Right renal pelvis (tissue), 4 donors: Measurements from ENCODE around the gene OVCA2. TPM values are rescaled to one million over a fixed set of nuclear protein-coding genes. Genes with fewer than 3 reads are reported as not detected.

Source experiments
- DNase-seq, 4 donors: peaks; one replicate each; pipeline ENCODE4 v3.0.0-alpha.2; 2013; ENCODE audit warnings: low read depth in 4 of 4, low spot score in 3 of 4, missing footprints in 1 of 4
- polyA plus RNA-seq, 4 donors: library from polyadenylated mRNA; unstranded; fragments of 120-200 nt; gene quantifications; one replicate each; pipeline ENCODE4 v1.2.1, GENCODE V29; 2013; ENCODE audit not compliant: insufficient read length in 4 of 4

Gene OVCA2
- polyA plus RNA-seq, 4 donors, result 8.0 to 18.0 (median 13.7) TPM

DNA sequence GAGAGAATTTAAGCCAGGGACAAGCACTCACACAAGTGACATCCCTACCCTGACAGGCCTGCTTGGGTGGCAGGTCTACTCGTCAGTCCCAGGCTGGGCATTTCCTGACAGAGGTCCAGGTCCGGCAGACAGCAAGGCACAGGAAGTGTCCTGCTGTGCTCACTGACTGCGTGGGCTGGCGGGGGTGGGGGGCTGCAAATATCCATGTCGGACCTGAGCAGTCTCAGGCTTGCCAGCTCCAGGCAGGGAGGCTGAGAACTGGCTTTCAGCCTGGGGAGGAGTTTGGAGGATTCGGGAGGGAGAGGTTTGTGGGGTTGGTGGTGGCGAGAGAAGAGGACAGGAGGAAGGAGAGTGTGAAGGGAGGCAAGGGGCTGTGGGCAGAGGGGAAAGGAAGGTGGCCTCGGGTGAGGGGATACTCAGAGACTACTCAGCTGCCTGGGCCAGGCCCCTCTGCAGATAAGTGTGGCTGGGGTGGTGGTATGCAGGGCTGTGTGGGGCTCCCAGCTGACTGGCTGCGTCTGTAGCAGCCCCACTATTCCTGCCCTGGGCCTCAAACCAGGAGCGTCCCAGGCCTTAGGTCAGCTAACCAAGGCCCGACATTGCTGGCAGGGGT, 20.9 kb downstream of the OVCA2 start:
- DNase-seq, result no peak

DNA sequence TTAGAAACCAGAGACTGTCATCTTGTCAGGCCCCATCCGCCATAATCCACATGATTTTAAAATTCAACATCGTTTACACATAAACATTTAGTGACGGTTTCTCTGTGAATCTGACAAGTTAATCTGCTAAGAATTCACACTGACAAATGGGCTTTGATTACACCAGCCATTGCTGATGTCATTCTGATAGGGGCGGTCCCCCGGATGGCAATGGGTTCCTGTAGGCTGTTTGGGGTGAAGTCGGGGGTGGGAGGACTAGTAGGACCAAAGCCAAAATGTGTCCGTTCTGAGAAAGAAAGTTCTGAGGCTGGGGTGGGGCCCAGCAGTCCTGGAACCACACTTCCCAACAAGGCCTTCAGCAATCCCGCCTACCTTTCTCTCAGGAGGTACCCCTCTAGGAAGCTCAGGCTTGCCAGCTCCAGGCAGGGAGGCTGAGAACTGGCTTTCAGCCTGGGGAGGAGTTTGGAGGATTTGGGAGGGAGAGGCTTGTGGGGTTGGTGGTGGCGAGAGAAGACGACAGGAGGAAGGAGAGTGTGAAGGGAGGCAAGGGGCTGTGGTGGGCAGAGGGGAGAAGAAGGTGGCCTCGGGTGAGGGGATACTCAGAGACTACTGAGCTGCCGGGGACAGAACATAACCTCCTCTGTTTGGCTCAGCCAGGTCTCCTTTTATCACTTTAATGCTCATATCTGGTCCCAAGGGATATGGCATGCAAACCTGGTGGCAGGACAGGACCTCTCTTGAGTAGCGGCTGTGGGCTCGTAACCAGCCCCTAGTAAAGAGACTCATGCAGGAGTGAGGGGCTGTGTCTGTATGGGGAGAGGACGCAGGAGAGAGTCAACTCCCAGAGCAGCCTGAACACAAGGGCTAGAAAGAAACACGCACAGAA, 21.7 kb downstream of the OVCA2 start:
- DNase-seq, result no peak

DNA sequence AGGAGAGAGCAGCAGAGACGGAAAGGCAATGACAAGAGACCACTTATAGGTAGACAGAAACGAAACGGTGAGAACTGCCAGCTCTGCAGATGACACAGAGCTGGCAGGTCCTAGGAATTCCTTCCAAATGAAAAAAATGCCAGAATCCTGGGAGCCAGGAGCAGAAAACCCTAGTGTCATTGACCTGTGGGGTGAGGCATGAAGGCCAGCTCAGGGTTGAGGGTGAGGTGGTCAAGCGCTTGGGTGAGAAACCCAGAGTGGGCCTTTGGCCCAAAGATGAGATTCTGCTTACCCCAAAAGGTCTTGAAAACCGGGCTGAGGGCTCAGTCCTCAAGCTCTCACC, 22.3 kb downstream of the OVCA2 start:
- no peak for DNase-seq

DNA sequence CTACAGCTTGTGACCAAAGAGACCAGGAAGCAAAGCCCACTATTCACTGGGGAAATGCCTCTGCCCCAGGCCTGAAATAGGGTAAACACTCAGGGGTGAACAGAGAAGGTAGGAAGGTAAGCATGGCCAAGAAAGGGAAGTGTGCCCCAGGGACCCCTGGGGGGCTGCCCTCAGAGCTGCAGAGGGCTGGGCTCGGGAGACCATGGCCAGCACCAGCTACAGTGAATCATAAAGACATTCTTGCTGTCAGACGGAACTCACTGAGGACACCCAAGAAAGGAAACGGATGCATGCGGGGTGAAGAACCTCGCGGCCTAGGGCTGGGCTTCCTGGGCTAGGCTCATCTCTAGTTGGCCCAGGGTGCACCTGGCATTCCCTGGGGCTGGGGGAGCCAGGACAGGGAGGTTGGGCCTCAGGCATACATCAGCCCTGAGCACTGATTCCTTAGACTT, 22.7 kb downstream of the OVCA2 start:
- DNase-seq, result no peak

DNA sequence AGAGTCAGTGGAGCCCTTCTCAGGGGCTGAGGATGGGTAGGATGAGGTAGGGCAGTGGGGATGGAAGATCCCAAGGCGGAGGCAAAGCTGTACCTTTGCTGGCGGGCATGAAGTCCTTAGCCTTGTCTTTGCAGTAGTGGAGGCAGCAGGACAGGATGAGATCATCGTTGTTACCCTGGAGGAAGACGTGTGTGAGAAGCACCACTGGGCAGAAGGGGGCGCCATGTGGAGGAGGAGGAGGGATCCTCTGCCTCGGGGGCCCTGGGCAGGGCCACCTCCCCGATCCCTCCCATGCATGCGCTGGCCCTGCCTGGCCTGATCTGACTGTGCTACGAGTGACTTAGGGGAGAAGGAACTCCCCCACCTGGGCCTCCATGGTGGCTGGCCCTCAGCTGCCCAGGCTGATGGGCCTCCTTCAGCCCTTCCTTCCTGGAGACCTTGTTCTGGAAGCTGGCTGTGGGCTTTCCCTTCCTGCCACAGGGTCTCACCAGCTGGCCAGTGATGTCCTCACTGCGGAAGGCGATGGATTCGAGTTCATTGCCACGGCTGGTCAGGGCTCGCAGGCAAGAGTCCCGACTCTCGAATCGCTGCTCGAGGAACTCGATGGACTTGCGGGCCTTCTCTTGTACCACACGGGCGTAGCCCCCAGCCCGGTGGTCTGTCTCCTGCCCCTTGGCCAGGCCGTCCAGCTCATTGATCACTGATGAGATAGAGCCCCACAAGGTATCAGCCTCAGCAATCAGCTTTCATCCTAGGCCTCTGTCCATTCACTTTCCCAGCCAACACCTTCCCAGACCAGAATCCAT, 23.4 kb downstream of the OVCA2 start:
- DNase-seq, result no peak

DNA sequence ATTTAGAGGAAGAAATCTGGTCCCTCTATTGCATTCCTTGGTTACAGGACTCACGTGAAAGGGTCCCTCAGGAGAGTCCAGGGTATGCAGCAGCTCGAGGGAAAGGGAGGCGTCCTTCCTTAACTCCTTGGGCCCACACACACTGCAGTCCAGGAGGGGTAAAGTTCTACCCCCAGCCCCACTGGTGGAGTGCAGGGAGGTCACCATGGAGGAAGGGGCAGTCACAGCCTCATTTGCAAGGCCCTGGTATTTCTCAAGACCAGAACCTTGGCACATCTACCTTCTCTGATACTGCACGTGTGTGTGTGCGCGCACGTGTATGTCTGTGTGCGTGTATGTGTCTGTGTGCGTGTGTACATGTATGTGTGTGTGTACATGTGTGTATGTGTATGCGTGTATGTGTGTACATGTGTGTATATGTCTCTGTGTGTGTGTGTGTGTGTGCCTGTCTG, 24.2 kb downstream of the OVCA2 start:
- DNase-seq, result no peak

DNA sequence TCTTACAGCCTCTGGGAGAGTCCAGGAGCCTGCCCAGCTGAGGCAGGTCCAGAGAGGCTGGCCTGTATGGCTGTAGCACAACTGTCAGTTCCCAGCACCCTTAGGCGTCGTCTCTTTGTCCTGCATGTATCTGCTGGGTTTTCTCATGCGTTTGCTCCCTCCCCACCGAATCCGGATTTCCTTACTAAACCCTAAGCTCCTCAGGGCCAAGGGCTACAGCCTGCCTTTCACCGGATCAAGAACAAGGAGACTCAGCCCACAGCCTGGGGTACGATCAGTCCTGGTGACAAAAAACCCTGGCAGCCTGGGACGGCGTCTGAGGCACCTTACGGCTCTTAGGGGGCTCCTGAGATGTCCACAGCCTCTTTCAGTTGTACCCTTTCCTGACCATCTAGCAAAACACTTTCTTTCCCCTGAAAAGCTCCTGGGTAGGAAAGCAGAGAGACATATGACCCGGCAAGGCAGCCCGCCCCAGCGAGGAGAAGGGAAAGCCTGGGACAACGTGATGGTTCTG, 25.3 kb downstream of the OVCA2 start:
- DNase-seq, result no peak

DNA sequence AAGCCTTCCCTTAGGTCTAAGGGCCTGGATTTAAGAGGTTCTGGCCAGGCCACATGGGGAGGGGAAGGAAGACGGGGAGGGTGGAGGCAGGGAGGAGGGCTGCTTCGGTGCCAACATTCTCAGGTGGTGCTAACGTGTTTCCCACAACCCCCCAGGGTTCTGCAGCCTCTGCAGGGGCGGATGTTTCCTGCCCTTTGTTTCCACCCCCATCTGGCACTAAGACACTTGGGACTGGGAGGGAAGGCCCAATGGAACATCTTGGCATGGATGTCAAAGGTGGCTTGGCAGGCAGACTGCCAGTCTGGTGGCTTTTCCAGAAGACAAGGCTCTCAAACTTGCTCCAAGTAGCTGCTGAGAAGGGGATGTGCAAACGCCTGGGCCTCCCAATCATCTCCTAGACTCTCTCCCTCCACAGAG, 25.8 kb downstream of the OVCA2 start:
- no peak for DNase-seq

DNA sequence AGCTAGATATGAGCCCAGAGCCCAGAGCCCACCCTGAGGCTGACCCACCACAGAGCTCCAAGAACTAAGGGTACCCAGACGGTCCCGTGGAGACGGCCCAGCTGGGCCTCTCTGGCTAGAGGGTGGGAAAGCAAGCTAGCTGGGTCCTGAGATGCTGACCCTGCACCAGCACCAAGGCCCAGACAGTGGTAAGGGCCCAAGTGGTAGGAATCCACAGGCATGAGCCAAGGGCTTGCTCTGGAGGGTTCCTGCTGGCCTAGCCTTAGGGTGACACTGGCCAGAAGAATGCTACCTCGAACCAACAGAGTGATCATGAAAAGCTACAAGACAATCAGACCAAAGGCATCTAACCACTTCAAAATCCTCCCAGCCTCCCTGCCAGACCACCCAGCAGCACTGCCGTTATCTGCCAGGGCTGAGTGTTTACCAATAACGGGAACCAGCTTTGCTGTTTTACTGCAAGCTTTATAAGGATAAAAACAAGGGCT, 26.3 kb downstream of the OVCA2 start:
- DNase-seq, result no peak

DNA sequence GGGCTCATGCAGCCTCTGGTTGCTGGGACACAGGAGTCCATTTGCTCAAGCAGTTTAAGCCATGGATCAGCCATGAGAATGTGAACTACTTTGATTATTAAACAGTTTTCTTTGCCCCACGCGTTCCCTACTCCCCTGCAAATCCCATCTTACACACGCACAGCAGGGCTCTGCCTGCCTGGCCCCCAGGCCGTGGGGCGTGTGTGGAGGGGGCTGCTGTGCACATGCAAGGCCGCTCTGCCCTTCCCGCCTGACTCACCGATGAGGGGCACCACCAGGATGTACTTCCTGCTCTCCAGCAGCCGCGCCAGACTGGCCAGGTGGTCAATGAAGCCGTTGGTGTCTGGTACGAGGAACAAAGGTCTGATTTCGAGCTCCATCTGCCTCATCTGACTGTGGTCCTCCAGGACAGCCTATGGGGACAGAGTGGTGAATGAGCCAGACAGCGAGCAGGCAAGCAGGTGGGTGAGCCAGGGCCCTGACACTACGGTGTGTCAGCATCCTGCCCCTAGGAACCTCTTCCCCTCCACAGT, 26.8 kb downstream of the OVCA2 start:
- DNase-seq, result no peak

DNA sequence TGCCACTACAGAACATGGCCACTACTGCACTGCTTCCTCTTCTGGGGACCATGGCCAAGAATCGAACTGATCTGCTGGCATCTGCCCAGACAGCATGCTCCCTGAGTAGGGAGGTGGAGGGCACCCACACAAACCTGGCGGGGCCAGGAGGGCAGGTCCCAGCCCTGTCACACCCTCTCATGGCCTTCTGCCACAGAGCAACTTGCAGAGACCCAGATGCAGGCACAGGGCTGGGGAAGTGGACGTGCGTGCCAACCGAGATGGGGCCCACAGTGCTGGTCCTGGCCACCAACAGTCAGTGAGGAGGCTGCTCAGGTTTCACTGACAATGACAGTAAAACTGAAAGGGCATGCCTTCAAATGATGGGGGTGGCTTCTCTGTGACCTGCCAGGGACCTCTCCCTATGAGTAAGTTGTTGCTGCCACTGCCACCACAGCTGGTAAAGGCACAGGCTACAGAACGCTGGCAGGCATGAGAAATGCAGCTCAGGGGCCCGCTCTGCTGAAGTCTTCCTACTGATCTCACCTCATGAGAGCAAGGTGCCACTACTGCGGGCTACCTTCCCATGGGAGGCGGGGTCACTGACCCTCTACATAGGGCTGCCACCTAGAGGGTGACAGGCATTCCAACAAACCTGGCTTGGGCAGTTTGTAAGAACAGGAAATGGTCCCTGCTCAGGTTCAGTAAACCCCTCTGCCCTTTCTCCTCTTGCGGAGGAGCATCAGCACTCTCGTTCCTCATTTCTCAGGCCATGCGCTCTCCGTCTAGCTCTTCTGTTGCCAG, 28.6 kb downstream of the OVCA2 start:
- no peak for DNase-seq

DNA sequence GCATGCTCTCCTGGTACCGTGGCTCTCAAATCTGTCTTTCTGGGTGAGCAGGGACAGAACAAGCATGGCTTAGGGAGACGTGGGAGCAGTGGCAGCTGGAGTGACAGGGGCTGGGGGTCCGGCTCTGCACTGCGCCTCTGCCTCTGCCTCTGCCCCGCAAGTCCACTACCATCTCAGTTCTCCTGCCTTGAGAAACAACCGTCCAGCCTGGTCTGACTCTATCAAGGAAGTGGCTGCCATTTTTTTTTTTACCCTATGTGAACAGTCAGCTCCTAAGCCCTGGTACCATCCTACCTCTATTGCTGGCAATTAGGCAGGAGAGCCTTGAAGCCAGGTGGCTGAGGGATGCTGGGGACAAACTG, 29.2 kb downstream of the OVCA2 start:
- DNase-seq, result no peak

DNA sequence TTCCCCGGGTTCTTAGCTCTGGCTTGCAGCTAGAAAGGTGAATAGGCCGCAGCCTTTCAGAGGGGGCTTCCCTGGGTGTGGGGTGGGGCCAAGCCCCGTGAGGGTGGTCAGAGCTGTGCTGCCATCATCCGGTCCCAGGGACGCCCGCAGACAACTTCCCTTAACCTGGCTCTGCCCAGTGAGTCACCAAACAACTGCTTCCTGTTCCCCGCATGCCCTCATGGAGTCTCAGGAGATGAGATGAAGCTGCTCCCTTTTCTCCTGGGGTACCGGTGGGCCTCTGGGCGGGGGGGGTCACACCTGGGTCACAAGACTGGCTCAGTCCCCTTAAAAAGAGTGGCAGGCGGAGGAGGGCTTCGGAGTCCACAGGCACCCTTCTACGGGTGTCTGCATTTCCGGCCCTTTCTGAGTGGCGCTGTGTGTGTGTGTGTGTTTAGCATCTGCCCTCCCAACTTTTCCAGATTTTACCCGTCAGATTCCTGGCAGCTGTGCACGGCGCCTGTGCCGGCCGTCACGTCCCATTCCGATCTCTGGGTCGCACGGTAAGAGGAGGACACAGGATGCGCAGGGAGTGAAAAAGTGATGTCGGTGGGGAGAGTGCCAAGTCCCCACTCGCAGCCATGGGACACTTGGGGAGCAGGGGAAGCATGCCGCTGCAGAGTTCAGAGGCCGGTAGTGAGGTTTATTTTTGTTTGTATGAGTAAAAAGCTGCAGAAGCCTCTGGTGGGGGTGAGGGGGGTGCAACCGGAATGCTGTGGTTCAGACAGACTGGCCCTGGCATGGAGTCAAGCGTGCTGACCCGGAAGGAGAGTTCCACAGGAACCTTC, 29.8 kb downstream of the OVCA2 start:
- DNase-seq, result no peak

DNA sequence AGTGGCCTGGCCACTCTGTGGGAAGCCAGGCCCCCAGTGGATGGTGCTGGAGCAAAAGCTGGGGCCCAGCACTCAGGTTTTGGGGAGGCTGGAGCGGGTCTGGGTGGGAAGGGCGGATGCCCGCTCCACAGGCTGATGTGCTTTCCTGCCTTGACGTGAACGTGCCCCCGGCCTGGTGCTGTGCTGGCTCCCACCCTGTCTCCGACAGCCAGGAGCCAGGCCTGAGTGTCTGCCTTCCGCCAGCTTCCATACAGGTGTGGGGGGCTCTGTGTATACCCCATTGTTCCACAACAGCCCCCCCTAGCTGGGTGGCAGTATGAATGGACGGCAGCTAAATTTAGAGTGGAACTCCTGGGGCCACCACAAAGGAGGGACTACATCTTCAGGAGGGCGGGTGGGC, 33.1 kb downstream of the OVCA2 start:
- DNase-seq, result no peak

DNA sequence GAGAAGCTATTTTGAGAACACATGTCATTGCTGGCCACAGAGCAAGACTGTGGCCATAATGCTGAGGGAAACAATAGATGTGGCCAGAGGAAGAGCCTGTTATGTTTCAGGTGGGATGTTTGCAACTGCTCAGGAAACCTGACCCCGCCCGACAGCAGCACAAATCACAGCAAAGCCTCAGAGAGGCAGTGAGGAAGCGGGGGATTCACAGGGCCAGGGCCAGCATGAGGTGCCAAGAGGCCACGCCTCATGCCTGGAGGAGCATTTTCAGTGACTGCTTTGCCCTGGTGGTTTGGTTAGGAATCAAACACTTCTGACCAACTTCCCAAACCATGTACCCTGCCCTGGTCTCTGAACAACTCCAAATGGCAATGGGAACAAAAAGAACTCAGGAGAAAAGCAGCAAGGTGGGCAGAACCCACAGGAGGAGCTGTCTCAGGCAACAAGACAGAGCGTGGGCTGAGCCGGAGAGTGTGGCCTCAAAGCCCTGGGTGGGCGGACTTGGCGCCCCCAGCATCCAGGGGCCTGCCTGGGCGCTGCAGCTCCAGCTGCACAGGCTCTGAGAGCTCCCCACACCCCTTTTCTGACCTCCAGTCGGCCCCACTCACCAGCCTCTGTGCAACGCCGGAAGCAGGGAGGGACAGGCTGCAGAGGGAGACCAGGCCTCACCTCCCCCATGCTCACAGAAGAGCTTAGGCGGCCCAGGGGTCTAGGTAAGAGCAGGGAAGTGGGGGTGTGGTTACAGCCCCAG, 33.7 kb downstream of the OVCA2 start:
- DNase-seq, result no peak

DNA sequence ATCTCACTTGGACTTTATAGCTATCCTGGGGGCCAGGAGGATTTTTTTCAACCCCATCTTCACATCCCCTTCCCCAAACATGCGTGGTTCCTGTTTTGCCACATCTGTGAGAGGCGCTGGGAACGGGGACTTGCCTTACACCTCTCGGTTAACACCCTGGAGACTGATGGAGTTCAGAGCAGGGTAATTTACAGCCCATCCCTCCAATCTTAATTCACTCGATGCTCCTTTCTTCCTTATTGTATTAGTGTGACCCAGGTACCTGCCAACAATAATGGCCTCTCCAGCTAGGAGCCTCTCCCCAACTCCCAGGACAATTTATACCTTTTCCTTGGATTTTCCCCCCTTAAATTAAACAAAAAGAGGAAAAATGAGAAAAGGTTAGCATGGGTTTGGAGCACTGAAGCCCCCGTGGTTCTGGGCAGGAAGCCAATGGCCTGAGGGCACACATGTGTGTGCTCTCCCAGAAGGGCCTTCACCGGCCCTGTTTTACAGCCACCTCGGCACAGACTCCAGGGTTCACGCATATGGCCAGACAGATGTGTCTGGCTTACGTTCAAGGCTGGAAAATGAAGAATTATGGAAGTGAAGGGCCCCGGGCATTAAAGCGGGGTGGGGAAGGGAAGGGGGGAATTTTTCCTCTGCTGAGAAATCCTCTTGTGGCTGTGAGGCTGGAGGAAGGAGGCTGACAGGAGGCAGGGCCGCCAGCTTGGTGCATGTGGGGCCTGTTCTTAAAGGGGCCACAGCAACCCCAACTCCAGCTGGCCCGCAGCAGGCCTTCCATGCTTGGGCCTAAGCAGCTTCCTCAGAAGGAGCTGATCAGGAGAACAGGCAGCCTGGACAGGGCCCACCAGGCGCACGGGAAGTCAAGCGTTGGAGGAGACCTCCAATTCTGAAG, 34.5 kb downstream of the OVCA2 start:
- no peak for DNase-seq

DNA sequence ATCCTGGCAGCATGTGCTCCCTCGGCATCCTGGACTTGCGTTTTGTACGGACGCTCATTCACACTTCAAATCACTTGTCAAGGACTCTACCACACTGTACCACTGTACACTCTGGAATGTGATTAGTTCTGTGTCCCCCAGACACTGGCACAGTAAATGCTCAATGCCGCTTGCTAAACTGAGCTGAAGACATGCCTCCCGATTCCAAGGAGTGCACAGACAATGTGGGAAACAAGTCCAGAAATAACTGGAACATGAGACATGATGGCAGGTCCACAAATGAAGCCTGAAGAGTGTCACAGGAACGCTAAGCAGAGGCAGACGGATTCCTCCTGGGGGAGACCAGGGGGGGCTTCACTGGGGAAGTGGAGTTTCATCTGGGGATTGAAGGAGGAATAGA, 35.2 kb downstream of the OVCA2 start:
- DNase-seq, result no peak
